Endothelial cell of umbilical vein (primary cell): ENCODE data around the gene FBP2. TPM values are rescaled to one million over a fixed set of nuclear protein-coding genes. Genes with fewer than 3 reads are reported as not detected.
"Not testable (repeated sequence)": the region's sequence is repeated elsewhere in the genome, so short reads cannot be mapped to it uniquely, and the experiment has no call there.

ENCODE experiments used
- BruUV-seq: library from RNA; stranded (reverse); fragments of 400-500 nt; replicated peaks from 2 replicates; lab custom pipeline; 2021; lab: Mats Ljungman, UMichigan
- CTCF ChIA-PET: fragments of 300-600, 350-600 bp; sonication (Branson Sonifier 250); formaldehyde crosslinking; loops from one replicate; lab custom pipeline; 2021; ENCODE audit warnings: antibody characterized with exemption, inconsistent platforms; lab: Charles Lee
- POLR2A ChIA-PET: fragments of 300-600, 350-600 bp; sonication (Branson Sonifier 250); formaldehyde crosslinking; loops from one replicate; lab custom pipeline; 2021; ENCODE audit warnings: antibody characterized with exemption, inconsistent platforms; lab: Charles Lee
- DNase-seq: peaks from one replicate; pipeline ENCODE4 v3.0.0-alpha.2; 2011; ENCODE audit warnings: low read depth, low spot score
- FAIRE-seq: peaks from 2 replicates; lab custom pipeline; 2011; peaks lifted over from hg19 to GRCh38; lab: Jason Lieb, UNC
- H2AFZ ChIP-seq: 2 replicates; pipeline ENCODE4 v1.6.0; 2012; ENCODE audit warnings: low read depth, low read length, control low read depth, inconsistent platforms
- H3K27ac ChIP-seq: 2 replicates; pipeline ENCODE4 v1.5.1; 2011; ENCODE audit warnings: low read depth, mild to moderate bottlenecking, control low read depth, low read length, moderate library complexity; ENCODE audit not compliant: insufficient read depth
- H3K27me3 ChIP-seq, 2 experiments: 2 replicates each; pipeline versions ENCODE4 v1.6.0 to v1.6.1; 2011; ENCODE audit warnings: low read length in 2 of 2, mixed read lengths in 1 of 2; ENCODE audit not compliant: control insufficient read depth in 2 of 2, insufficient read depth in 2 of 2
- H3K36me3 ChIP-seq, 2 experiments: 2 replicates in 1 of 2; 3 replicates in 1 of 2; pipeline ENCODE4 v1.5.1; 2011; ENCODE audit warnings: low read length in 2 of 2, mild to moderate bottlenecking in 1 of 2, moderate library complexity in 1 of 2; ENCODE audit not compliant: control insufficient read depth in 2 of 2, insufficient read depth in 2 of 2; ENCODE audit errors: extremely low read depth in 1 of 2
- H3K4me1 ChIP-seq: 3 replicates; pipeline ENCODE4 v1.5.1; 2011; ENCODE audit warnings: mild to moderate bottlenecking, low read length; ENCODE audit not compliant: control insufficient read depth, insufficient read depth; ENCODE audit errors: extremely low read depth
- H3K4me2 ChIP-seq: 2 replicates; pipeline ENCODE4 v1.6.1; 2011; ENCODE audit warnings: low read length, control low read depth, mixed read lengths; ENCODE audit not compliant: insufficient read depth
- H3K4me3 ChIP-seq, 3 experiments: fragments of 200-600 bp in 1 of 3; sonication (generic), shearing (Covaris generic) in 1 of 3; replicated peaks in 1 of 3; 2 replicates each; pipeline ENCODE4 v1.5.1; 2011 to 2016; ENCODE audit warnings: control low read depth in 3 of 3, low read length in 3 of 3, mild to moderate bottlenecking in 2 of 3, inconsistent platforms in 1 of 3, low read depth in 1 of 3, moderate library complexity in 1 of 3; ENCODE audit not compliant: insufficient read depth in 1 of 3
- H3K79me2 ChIP-seq: 2 replicates; pipeline ENCODE4 v1.6.0; 2012; ENCODE audit warnings: low read length, inconsistent platforms; ENCODE audit not compliant: control insufficient read depth, insufficient read depth
- H3K9ac ChIP-seq: replicated peaks from 2 replicates; pipeline ENCODE3; 2011; ENCODE audit warnings: low read length, control low read depth; ENCODE audit not compliant: insufficient read depth; ENCODE audit errors: extremely low read depth
- H3K9me1 ChIP-seq: replicated peaks from 3 replicates; pipeline ENCODE4 v1.6.0; 2011; ENCODE audit warnings: mild to moderate bottlenecking, low read length; ENCODE audit not compliant: control insufficient read depth, insufficient read depth; ENCODE audit errors: extremely low read depth
- H3K9me3 ChIP-seq: replicated peaks from 2 replicates; pipeline ENCODE4 v1.5.1; 2012; ENCODE audit warnings: low read length, inconsistent platforms; ENCODE audit not compliant: control insufficient read depth, insufficient read depth
- H4K20me1 ChIP-seq: replicated peaks from 2 replicates; pipeline ENCODE3; 2011; ENCODE audit warnings: mild to moderate bottlenecking, low read length; ENCODE audit not compliant: control insufficient read depth, insufficient read depth; ENCODE audit errors: extremely low read depth
- CTCF ChIP-seq, 2 donors: IDR thresholded peaks; 1 replicate in 1 of 2; 2 replicates in 1 of 2; pipeline ENCODE4 v1.5.1; 2011; ENCODE audit warnings: low read length in 2 of 2, mild to moderate bottlenecking in 2 of 2, moderate library complexity in 2 of 2, control low read depth in 1 of 2, inconsistent platforms in 1 of 2, low read depth in 1 of 2; ENCODE audit not compliant: insufficient read depth in 1 of 2; ENCODE audit errors: extremely low read depth in 1 of 2
- EZH2 ChIP-seq: IDR thresholded peaks from 2 replicates; pipeline ENCODE4 v1.6.1; 2012; ENCODE audit warnings: borderline replicate concordance, low read depth, mild to moderate bottlenecking, moderate library complexity, low read length, inconsistent platforms; ENCODE audit not compliant: severe bottlenecking
- FOS ChIP-seq: IDR thresholded peaks from 2 replicates; pipeline ENCODE4 v1.6.1; 2011; ENCODE audit warnings: mild to moderate bottlenecking, low read length, moderate library complexity, borderline replicate concordance; ENCODE audit not compliant: insufficient read depth
- GATA2 ChIP-seq: IDR thresholded peaks from 2 replicates; pipeline ENCODE4 v1.7.0; 2011; ENCODE audit warnings: low read depth, mild to moderate bottlenecking, moderate library complexity, mixed read lengths, low read length; ENCODE audit not compliant: insufficient read length, insufficient read depth
- JUN ChIP-seq: IDR thresholded peaks from 2 replicates; pipeline ENCODE4 v1.6.1; 2011; ENCODE audit warnings: borderline replicate concordance, low read depth; ENCODE audit not compliant: insufficient read length, insufficient read depth
- MAX ChIP-seq: IDR thresholded peaks from 2 replicates; pipeline ENCODE4 v1.6.1; 2011; ENCODE audit not compliant: insufficient read depth, insufficient read length
- MYC ChIP-seq: IDR thresholded peaks from one replicate; pipeline ENCODE4 v1.6.1; 2011; ENCODE audit warnings: mild to moderate bottlenecking, low read depth, low read length
- POLR2A ChIP-seq: IDR thresholded peaks from 2 replicates; pipeline ENCODE4 v1.6.1; 2012; ENCODE audit warnings: low read depth, mild to moderate bottlenecking, control low read depth, low read length
- POLR2AphosphoS5 ChIP-seq: IDR thresholded peaks from 2 replicates; pipeline ENCODE4 v1.6.1; 2012; ENCODE audit warnings: low read depth, mild to moderate bottlenecking, control low read depth, low read length, moderate library complexity; ENCODE audit not compliant: insufficient read depth
- dilution Hi-C: fragments of 300-500 bp; cut with MboI; formaldehyde crosslinking; loops from one replicate; pipeline ENCODE4 v1.15.0; 2019; ENCODE audit warnings: low sequenced_read_pairs; ENCODE audit not compliant: extremely low pct_ligation_motif_present
- intact Hi-C: fragments of 100-400 bp; cut with micrococcal nuclease; formaldehyde crosslinking; loops from one replicate; pipeline ENCODE4 v1.10.0; 2022
- polyA plus RNA-seq, 4 experiments: library from polyadenylated mRNA; depleted of rRNA in 3 of 4; stranded (reverse) in 3 of 4; unstranded in 1 of 4; fragments of >200 nt; gene quantifications; 2 replicates each; pipeline versions ENCODE4 v1.2.1 to v1.2.3, GENCODE V29; 2011 to 2012; ENCODE audit warnings: missing spikeins in 1 of 4
- total RNA-seq: library from RNA; stranded (reverse); gene quantifications from 2 replicates; pipeline ENCODE4 v1.2.3, GENCODE V29; 2021

Gene FBP2
- total and polyA plus RNA-seq, 2 donors (not counting 3 experiments of a cell fraction or from before 2014, with no cell fraction given) = not detected

- H3K9ac ChIP-seq = no peak overlapping the region
- TF ChIP-seq EZH2 = no peak
- TF ChIP-seq JUN = no peak
- TF ChIP-seq POLR2AphosphoS5 = no peak
- no peak for TF ChIP-seq CTCF (IDR thresholded peaks at IDR 0.05; ENCODE audit: extremely low read depth in 1 of 2, insufficient read depth in 1 of 2, low read depth in 1 of 2, low read length in 2 of 2)
- TF ChIP-seq POLR2A = no peak
- TF ChIP-seq MYC = no peak
- no peak for TF ChIP-seq FOS
- TF ChIP-seq MAX = no peak
- TF ChIP-seq GATA2 = no peak
- H3K9me1 ChIP-seq = no peaks in the 10 kb centered on the region
- FAIRE-seq (no peak), DNase-seq (no peak)
- H3K36me3 ChIP-seq = no peaks in the 10 kb centered on the region
- no peaks in the 10 kb centered on the region for H4K20me1 ChIP-seq
- no peak overlapping the region for H3K4me2 ChIP-seq
- CTCF ChIA-PET = no interaction called here
- POLR2A ChIA-PET = no interaction called here
- H3K4me3 ChIP-seq = no peak overlapping the region
- H3K9me3 ChIP-seq = no peaks in the 10 kb centered on the region
- intact Hi-C loops (no loop called here), dilution Hi-C loops (no loop called here)
- H2AFZ ChIP-seq = no peak overlapping the region
- BruUV-seq = no TSS peak
- no peak overlapping the region for H3K27ac ChIP-seq
- no peaks in the 10 kb centered on the region for H3K79me2 ChIP-seq
- no peaks in the 10 kb centered on the region for H3K4me1 ChIP-seq
- no peaks in the 10 kb centered on the region for H3K27me3 ChIP-seq
Measured at GRCh38 chr9:94599102-94599501, 5.5 kb upstream of the FBP2 start.

GRCh38 chr9:94592683-94593082 is 941 bp downstream of the FBP2 start:
- H3K9me1 ChIP-seq, dilution Hi-C loops, POLR2A ChIA-PET, H4K20me1 ChIP-seq, DNase-seq, H3K36me3 ChIP-seq, H3K9ac ChIP-seq, H3K9me3 ChIP-seq, H3K27me3 ChIP-seq, intact Hi-C loops, BruUV-seq, H2AFZ ChIP-seq, H3K4me3 ChIP-seq, CTCF ChIA-PET, H3K79me2 ChIP-seq, H3K4me2 ChIP-seq, FAIRE-seq, H3K4me1 ChIP-seq, H3K27ac ChIP-seq: not testable (repeated sequence)
